ENCODE results near the gene OSBPL2.

OSBPL2 gene

GRCh38 chr20:62301773-62302340 is 63.5 kb downstream of the OSBPL2 start:
- TF ChIP-seq EZH2 (IDR thresholded peaks at IDR 0.05; ENCODE audit: borderline replicate concordance, low read depth, low read length, severe bottlenecking) (no peak), CTCF (IDR thresholded peaks at IDR 0.05; ENCODE audit: borderline replicate concordance, extremely low read depth, low read length, poor library complexity, severe bottlenecking) (peak; percentile 86)
- H3K79me2 ChIP-seq (ENCODE audit: insufficient read depth, low read length) = peaks cover 40% of the 10 kb centered on the region
- no peaks in the 10 kb centered on the region for H3K27me3 ChIP-seq (ENCODE audit: insufficient read depth, low read length, poor library complexity)
- peak overlapping the region; percentile 95 for H3K27ac ChIP-seq (ENCODE audit: low read length)
- peak overlapping the region; percentile 98 for H2AFZ ChIP-seq (ENCODE audit: low read depth, low read length)
- H3K9me3 ChIP-seq (ENCODE audit: insufficient read depth, low read length, severe bottlenecking) = no peaks in the 10 kb centered on the region
- H3K9ac ChIP-seq (ENCODE audit: low read depth, low read length) = peak overlapping the region; percentile 93
- H4K20me1 ChIP-seq (ENCODE audit: insufficient read depth, low read length) = peaks cover 37% of the 10 kb centered on the region
- H3K4me1 ChIP-seq (ENCODE audit: insufficient read depth, low read length) = peaks cover 38% of the 10 kb centered on the region
- peaks cover 44% of the 10 kb centered on the region for H3K36me3 ChIP-seq (ENCODE audit: insufficient read depth, low read length)
- peak overlapping the region; percentile 97 for H3K4me2 ChIP-seq (ENCODE audit: insufficient read depth, low read length)
- peak; percentile 85 for DNase-seq
- peak overlapping the region; percentile 68 to 99; a peak in 3 of 4 replicates for H3K4me3 ChIP-seq (ENCODE audit: low read depth in 1 of 2, low read length in 2 of 2)
- ATAC-seq (ENCODE audit: insufficient read depth, low read depth) = peak; percentile 43

GRCh38 chr20:62302341-62303061 is 64.2 kb downstream of the OSBPL2 start, which contains the start of gene ADRM1:
TSS of gene ADRM1 (plus strand) at chr20:62302997. CDS start at chr20:62303569, 572 bp downstream.
- Histone ChIP-seq H3K79me2 (ENCODE audit: insufficient read depth, low read length) (peaks cover 41% of the 10 kb centered on the region), H4K20me1 (ENCODE audit: insufficient read depth, low read length) (peaks cover 44% of the 10 kb centered on the region), H3K4me2 (ENCODE audit: insufficient read depth, low read length) (peak within 1 kb of the TSS; percentile 100), H2AFZ (ENCODE audit: low read depth, low read length) (peak within 1 kb of the TSS; percentile 98), H3K4me1 (ENCODE audit: insufficient read depth, low read length) (peaks cover 38% of the 10 kb centered on the region), H3K36me3 (ENCODE audit: insufficient read depth, low read length) (peaks cover 50% of the 10 kb centered on the region), H3K4me3 (ENCODE audit: low read depth in 1 of 2, low read length in 2 of 2) (peak within 1 kb of the TSS; percentile 99 to 100), H3K9me3 (ENCODE audit: insufficient read depth, low read length, severe bottlenecking) (no peaks in the 10 kb centered on the region), H3K27me3 (ENCODE audit: insufficient read depth, low read length, poor library complexity) (no peaks in the 10 kb centered on the region), H3K9ac (ENCODE audit: low read depth, low read length) (peak within 1 kb of the TSS; percentile 93), H3K27ac (ENCODE audit: low read length) (peak within 1 kb of the TSS; percentile 95)
- DNase-seq (peak; percentile 98), ATAC-seq (ENCODE audit: insufficient read depth, low read depth) (peak; percentile 88)
- TF ChIP-seq CTCF (IDR thresholded peaks at IDR 0.05; ENCODE audit: borderline replicate concordance, extremely low read depth, low read length, poor library complexity, severe bottlenecking) (peak; percentile 92), EZH2 (IDR thresholded peaks at IDR 0.05; ENCODE audit: borderline replicate concordance, low read depth, low read length, severe bottlenecking) (no peak)

- H3K27ac ChIP-seq (ENCODE audit: low read length) = peak overlapping the region; percentile 79
- DNase-seq (no peak), ATAC-seq (ENCODE audit: insufficient read depth, low read depth) (no peak)
- peaks cover 38% of the 10 kb centered on the region for H3K4me1 ChIP-seq (ENCODE audit: insufficient read depth, low read length)
- TF ChIP-seq EZH2 (IDR thresholded peaks at IDR 0.05; ENCODE audit: borderline replicate concordance, low read depth, low read length, severe bottlenecking) (no peak), CTCF (IDR thresholded peaks at IDR 0.05; ENCODE audit: borderline replicate concordance, extremely low read depth, low read length, poor library complexity, severe bottlenecking) (no peak)
- H3K9ac ChIP-seq (ENCODE audit: low read depth, low read length) = peak overlapping the region; percentile 93
- H3K79me2 ChIP-seq (ENCODE audit: insufficient read depth, low read length) = peaks cover 41% of the 10 kb centered on the region
- no peaks in the 10 kb centered on the region for H3K9me3 ChIP-seq (ENCODE audit: insufficient read depth, low read length, severe bottlenecking)
- H3K27me3 ChIP-seq (ENCODE audit: insufficient read depth, low read length, poor library complexity) = no peaks in the 10 kb centered on the region
- H2AFZ ChIP-seq (ENCODE audit: low read depth, low read length) = no peak overlapping the region
- peaks cover 55% of the 10 kb centered on the region for H3K36me3 ChIP-seq (ENCODE audit: insufficient read depth, low read length)
- H3K4me2 ChIP-seq (ENCODE audit: insufficient read depth, low read length) = peak overlapping the region; percentile 100
- H3K4me3 ChIP-seq (ENCODE audit: low read depth in 1 of 2, low read length in 2 of 2) = peak overlapping the region; percentile 99 to 100; a peak in 3 of 4 replicates
- peaks cover 49% of the 10 kb centered on the region for H4K20me1 ChIP-seq (ENCODE audit: insufficient read depth, low read length)
These were observed 64.7 kb downstream of the OSBPL2 start for GRCh38 chr20:62303062-62303339.

Data from DND-41 (cell line).